ENCODE measurements around the gene CCL11. TPM values are rescaled to one million over a fixed set of nuclear protein-coding genes. Genes with fewer than 3 reads are reported as not detected.

Gene CCL11
- total RNA-seq, 4 donors from 2014 or later: not detected

GRCh38 chr17:34303606-34304005 is 18.1 kb downstream of the CCL11 start:
- TF ChIP-seq CTCF (IDR thresholded peaks at IDR 0.05) (no peak), POLR2A (IDR thresholded peaks at IDR 0.05) (no peak)
- no peak overlapping the region for H3K4me3 ChIP-seq (ENCODE audit: low read depth, poor library complexity, severe bottlenecking)
- DNase-seq (ENCODE audit: low spot score in 2 of 2): peak in 1 of 2 donors; percentile 66
- WGBS, 2 donors: 89 to 92% methylated on average over 2 of the region's 2 CpGs
- intact Hi-C loops (cut with DNase I; ENCODE audit: low total_unique reads): no loop called here

GRCh38 chr17:34305061-34305460 is 19.5 kb downstream of the CCL11 start:
- no peak overlapping the region for H3K4me3 ChIP-seq (ENCODE audit: low read depth, poor library complexity, severe bottlenecking)
- DNase-seq (ENCODE audit: low spot score in 2 of 2): peak in 1 of 2 donors; percentile 21
- TF ChIP-seq POLR2A (IDR thresholded peaks at IDR 0.05): no peak
- TF ChIP-seq CTCF (IDR thresholded peaks at IDR 0.05): no peak
- intact Hi-C loops (cut with DNase I; ENCODE audit: low total_unique reads): no loop called here
- WGBS, 2 donors: 94 to 96% methylated on average over 4 of the region's 4 CpGs

- H3K4me3 ChIP-seq (ENCODE audit: low read depth, poor library complexity, severe bottlenecking): no peak overlapping the region
- peak in 1 of 2 donors; percentile 61 for DNase-seq (ENCODE audit: low spot score in 2 of 2)
- intact Hi-C loops (cut with DNase I; ENCODE audit: low total_unique reads): no loop called here
- no peak for TF ChIP-seq POLR2A (IDR thresholded peaks at IDR 0.05)
Measured at GRCh38 chr17:34305606-34306005, 20.1 kb downstream of the CCL11 start.

- intact Hi-C loops (cut with DNase I; ENCODE audit: low total_unique reads): no loop called here
- no peak for TF ChIP-seq POLR2A (IDR thresholded peaks at IDR 0.05)
- TF ChIP-seq CTCF (IDR thresholded peaks at IDR 0.05): no peak
- DNase-seq (ENCODE audit: low spot score in 2 of 2): peak in 1 of 2 donors; percentile 76
- H3K4me3 ChIP-seq (ENCODE audit: low read depth, poor library complexity, severe bottlenecking): no peak overlapping the region
- 80% methylated on average over 3 of the region's 3 CpGs for WGBS, 2 donors
Measured at GRCh38 chr17:34306466-34306865, 20.9 kb downstream of the CCL11 start.

GRCh38 chr17:34307110-34307509 is 21.6 kb downstream of the CCL11 start:
- TF ChIP-seq CTCF (IDR thresholded peaks at IDR 0.05): no peak
- TF ChIP-seq POLR2A (IDR thresholded peaks at IDR 0.05): no peak
- 34 to 36% methylated on average over 3 of the region's 3 CpGs for WGBS, 2 donors
- no peak overlapping the region for H3K4me3 ChIP-seq (ENCODE audit: low read depth, poor library complexity, severe bottlenecking)
- peak in 1 of 2 donors; percentile 37 for DNase-seq (ENCODE audit: low spot score in 2 of 2)
- intact Hi-C loops (cut with DNase I; ENCODE audit: low total_unique reads): no loop called here

GRCh38 chr17:34308371-34308770 is 22.8 kb downstream of the CCL11 start:
- TF ChIP-seq CTCF (IDR thresholded peaks at IDR 0.05): no peak
- no peak for DNase-seq (ENCODE audit: low spot score in 2 of 2)
- intact Hi-C loops (cut with DNase I; ENCODE audit: low total_unique reads): no loop called here
- no peak overlapping the region for H3K4me3 ChIP-seq (ENCODE audit: low read depth, poor library complexity, severe bottlenecking)
